ENCODE results near the gene FAM193B.
A peak's percentile ranks its signal among the peaks of the same experiment; 100 is the strongest.

Gene FAM193B

GRCh38 chr5:177495243-177496060 lies 58.9 kb downstream of the FAM193B start:
- Histone ChIP-seq H3K36me3 (ENCODE audit: control insufficient read depth, low read depth, low read length) (peaks cover 12% of the 10 kb centered on the region), H3K27me3 (ENCODE audit: control insufficient read depth, insufficient read depth, low read length) (peaks cover 21% of the 10 kb centered on the region), H3K4me3 (ENCODE audit: low read length) (peak overlapping the region; percentile 80), H3K27ac (ENCODE audit: low read length) (peak overlapping the region; percentile 96), H3K9me3 (ENCODE audit: control insufficient read depth, low read depth, low read length) (no peaks in the 10 kb centered on the region), H3K9ac (ENCODE audit: low read length) (peak overlapping the region; percentile 95), H3K4me1 (ENCODE audit: control insufficient read depth, low read depth, low read length) (peaks cover 32% of the 10 kb centered on the region)

GRCh38 chr5:177494346-177495195 lies 59.8 kb downstream of the FAM193B start:
- H3K36me3 ChIP-seq (ENCODE audit: control insufficient read depth, low read depth, low read length), result peaks cover 21% of the 10 kb centered on the region
- H3K4me1 ChIP-seq (ENCODE audit: control insufficient read depth, low read depth, low read length), result peaks cover 32% of the 10 kb centered on the region
- peak overlapping the region; percentile 80 for H3K4me3 ChIP-seq (ENCODE audit: low read length)
- H3K27me3 ChIP-seq (ENCODE audit: control insufficient read depth, insufficient read depth, low read length), result peaks cover 16% of the 10 kb centered on the region
- H3K9me3 ChIP-seq (ENCODE audit: control insufficient read depth, low read depth, low read length), result no peaks in the 10 kb centered on the region
- peak overlapping the region; percentile 96 for H3K27ac ChIP-seq (ENCODE audit: low read length)
- peak overlapping the region; percentile 95 for H3K9ac ChIP-seq (ENCODE audit: low read length)

GRCh38 chr5:177493795-177494345 lies 60.5 kb downstream of the FAM193B start:
- peaks cover 31% of the 10 kb centered on the region for H3K4me1 ChIP-seq (ENCODE audit: control insufficient read depth, low read depth, low read length)
- no peak overlapping the region for H3K27ac ChIP-seq (ENCODE audit: low read length)
- peaks cover 9% of the 10 kb centered on the region for H3K27me3 ChIP-seq (ENCODE audit: control insufficient read depth, insufficient read depth, low read length)
- H3K9me3 ChIP-seq (ENCODE audit: control insufficient read depth, low read depth, low read length), result no peaks in the 10 kb centered on the region
- no peak overlapping the region for H3K4me3 ChIP-seq (ENCODE audit: low read length)
- H3K9ac ChIP-seq (ENCODE audit: low read length), result no peak overlapping the region
- H3K36me3 ChIP-seq (ENCODE audit: control insufficient read depth, low read depth, low read length), result peaks cover 27% of the 10 kb centered on the region

GRCh38 chr5:177492841-177493240 lies 61.5 kb downstream of the FAM193B start:
- Histone ChIP-seq H3K27ac (ENCODE audit: low read length) (no peak overlapping the region), H3K9ac (ENCODE audit: low read length) (no peak overlapping the region), H3K4me3 (ENCODE audit: low read length) (no peak overlapping the region), H3K9me3 (ENCODE audit: control insufficient read depth, low read depth, low read length) (no peaks in the 10 kb centered on the region), H3K36me3 (ENCODE audit: control insufficient read depth, low read depth, low read length) (peaks cover 37% of the 10 kb centered on the region), H3K4me1 (ENCODE audit: control insufficient read depth, low read depth, low read length) (peaks cover 23% of the 10 kb centered on the region), H3K27me3 (ENCODE audit: control insufficient read depth, insufficient read depth, low read length) (no peaks in the 10 kb centered on the region)

- no peaks in the 10 kb centered on the region for H3K27me3 ChIP-seq (ENCODE audit: control insufficient read depth, insufficient read depth, low read length)
- H3K4me1 ChIP-seq (ENCODE audit: control insufficient read depth, low read depth, low read length), result peaks cover 23% of the 10 kb centered on the region
- H3K27ac ChIP-seq (ENCODE audit: low read length), result no peak overlapping the region
- H3K9ac ChIP-seq (ENCODE audit: low read length), result no peak overlapping the region
- no peaks in the 10 kb centered on the region for H3K9me3 ChIP-seq (ENCODE audit: control insufficient read depth, low read depth, low read length)
- H3K36me3 ChIP-seq (ENCODE audit: control insufficient read depth, low read depth, low read length), result peaks cover 44% of the 10 kb centered on the region
- no peak overlapping the region for H3K4me3 ChIP-seq (ENCODE audit: low read length)
Measured at GRCh38 chr5:177491983-177492746, 62.2 kb downstream of the FAM193B start.

- no peaks in the 10 kb centered on the region for H3K9me3 ChIP-seq (ENCODE audit: control insufficient read depth, low read depth, low read length)
- H3K27me3 ChIP-seq (ENCODE audit: control insufficient read depth, insufficient read depth, low read length), result no peaks in the 10 kb centered on the region
- no peak overlapping the region for H3K27ac ChIP-seq (ENCODE audit: low read length)
- peaks cover 23% of the 10 kb centered on the region for H3K4me1 ChIP-seq (ENCODE audit: control insufficient read depth, low read depth, low read length)
- H3K4me3 ChIP-seq (ENCODE audit: low read length), result no peak overlapping the region
- H3K36me3 ChIP-seq (ENCODE audit: control insufficient read depth, low read depth, low read length), result peaks cover 47% of the 10 kb centered on the region
- H3K9ac ChIP-seq (ENCODE audit: low read length), result no peak overlapping the region
Measured at GRCh38 chr5:177491429-177491945, 62.9 kb downstream of the FAM193B start.

GRCh38 chr5:177490992-177491391 lies 63.4 kb downstream of the FAM193B start:
- no peak overlapping the region for H3K27ac ChIP-seq (ENCODE audit: low read length)
- H3K36me3 ChIP-seq (ENCODE audit: control insufficient read depth, low read depth, low read length), result peaks cover 51% of the 10 kb centered on the region
- H3K9ac ChIP-seq (ENCODE audit: low read length), result no peak overlapping the region

GRCh38 chr5:177490311-177490991 lies 63.9 kb downstream of the FAM193B start:
- Histone ChIP-seq H3K27me3 (ENCODE audit: control insufficient read depth, insufficient read depth, low read length) (no peaks in the 10 kb centered on the region), H3K36me3 (ENCODE audit: control insufficient read depth, low read depth, low read length) (peaks cover 52% of the 10 kb centered on the region), H3K4me1 (ENCODE audit: control insufficient read depth, low read depth, low read length) (peaks cover 13% of the 10 kb centered on the region), H3K9me3 (ENCODE audit: control insufficient read depth, low read depth, low read length) (no peaks in the 10 kb centered on the region), H3K4me3 (ENCODE audit: low read length) (no peak overlapping the region), H3K9ac (ENCODE audit: low read length) (no peak overlapping the region), H3K27ac (ENCODE audit: low read length) (no peak overlapping the region)

More at GRCh38 chr5:177490992-177491391, 63.4 kb downstream of the FAM193B start:
- Histone ChIP-seq H3K4me1 (ENCODE audit: control insufficient read depth, low read depth, low read length) (peaks cover 18% of the 10 kb centered on the region), H3K9me3 (ENCODE audit: control insufficient read depth, low read depth, low read length) (no peaks in the 10 kb centered on the region), H3K27me3 (ENCODE audit: control insufficient read depth, insufficient read depth, low read length) (no peaks in the 10 kb centered on the region), H3K4me3 (ENCODE audit: low read length) (no peak overlapping the region)

GRCh38 chr5:177489119-177489716 lies 65.1 kb downstream of the FAM193B start:
- H3K4me1 ChIP-seq (ENCODE audit: control insufficient read depth, low read depth, low read length), result peaks cover 4% of the 10 kb centered on the region
- no peaks in the 10 kb centered on the region for H3K27me3 ChIP-seq (ENCODE audit: control insufficient read depth, insufficient read depth, low read length)
- no peak overlapping the region for H3K27ac ChIP-seq (ENCODE audit: low read length)
- no peak overlapping the region for H3K9ac ChIP-seq (ENCODE audit: low read length)
- H3K9me3 ChIP-seq (ENCODE audit: control insufficient read depth, low read depth, low read length), result no peaks in the 10 kb centered on the region
- no peak overlapping the region for H3K4me3 ChIP-seq (ENCODE audit: low read length)
- H3K36me3 ChIP-seq (ENCODE audit: control insufficient read depth, low read depth, low read length), result peaks cover 55% of the 10 kb centered on the region

- no peaks in the 10 kb centered on the region for H3K9me3 ChIP-seq (ENCODE audit: control insufficient read depth, low read depth, low read length)
- H3K27me3 ChIP-seq (ENCODE audit: control insufficient read depth, insufficient read depth, low read length), result no peaks in the 10 kb centered on the region
- H3K27ac ChIP-seq (ENCODE audit: low read length), result no peak overlapping the region
- H3K4me3 ChIP-seq (ENCODE audit: low read length), result no peak overlapping the region
- H3K4me1 ChIP-seq (ENCODE audit: control insufficient read depth, low read depth, low read length), result peaks cover 4% of the 10 kb centered on the region
- peaks cover 58% of the 10 kb centered on the region for H3K36me3 ChIP-seq (ENCODE audit: control insufficient read depth, low read depth, low read length)
- no peak overlapping the region for H3K9ac ChIP-seq (ENCODE audit: low read length)
Measured at GRCh38 chr5:177487975-177488374, 66.4 kb downstream of the FAM193B start.
